GM06990 (cell line): ENCODE data around the gene PTCH2.

Source experiments
- DNase-seq: peaks from one replicate; pipeline ENCODE4 v3.0.0-alpha.2; 2011; ENCODE audit not compliant: insufficient read length; ENCODE audit errors: extremely low read depth
- H3K27me3 ChIP-seq: replicated peaks from 2 replicates; pipeline ENCODE4 v1.6.0; 2011; ENCODE audit warnings: low read length; ENCODE audit not compliant: control insufficient read depth, insufficient read depth
- H3K36me3 ChIP-seq: 2 replicates; pipeline ENCODE4 v1.5.1; 2011; ENCODE audit warnings: low read length; ENCODE audit not compliant: control insufficient read depth, insufficient read depth
- H3K4me3 ChIP-seq: replicated peaks from 2 replicates; pipeline ENCODE4 v1.5.1; 2011; ENCODE audit warnings: low read depth, mild to moderate bottlenecking, control low read depth, low read length
- CTCF ChIP-seq: IDR thresholded peaks from 2 replicates; pipeline ENCODE4 v1.5.1; 2011; ENCODE audit warnings: low read length, control low read depth, mild to moderate bottlenecking, inconsistent platforms; ENCODE audit not compliant: insufficient read depth, poor library complexity, severe bottlenecking

PTCH2 gene

GRCh38 chr1:44775930-44776729 is 66.9 kb downstream of the PTCH2 start:
- H3K27me3 ChIP-seq = no peaks in the 10 kb centered on the region
- no peak for DNase-seq
- peak overlapping the region; percentile 92 for H3K4me3 ChIP-seq
- no peak for TF ChIP-seq CTCF
- H3K36me3 ChIP-seq = peaks cover 27% of the 10 kb centered on the region

- H3K27me3 ChIP-seq = no peaks in the 10 kb centered on the region
- DNase-seq = peak; percentile 86
- no peak for TF ChIP-seq CTCF
- H3K4me3 ChIP-seq = peak within 1 kb of the TSS; percentile 92
- peaks cover 22% of the 10 kb centered on the region for H3K36me3 ChIP-seq
These were observed 67.7 kb downstream of the PTCH2 start, which contains the start of gene RPS8 for GRCh38 chr1:44775078-44775929. Gene RPS8, plus strand, starts transcription at chr1:44775540. Its CDS starts 57 bp downstream, at chr1:44775597.
